ENCODE results near the gene CD99L2.
"Not testable (repeated sequence)": the region's sequence is repeated elsewhere in the genome, so short reads cannot be mapped to it uniquely, and the experiment has no call there.

- TF ChIP-seq ZC3H10 (CRISPR knock-in tag; IDR thresholded peaks at IDR 0.05); CREB5 (CRISPR knock-in tag; IDR thresholded peaks at IDR 0.05; ENCODE audit: low read depth); POU6F1 (CRISPR knock-in tag; IDR thresholded peaks at IDR 0.05; ENCODE audit: borderline replicate concordance, low read depth); RARB (CRISPR knock-in tag; IDR thresholded peaks at IDR 0.05); ISL1 (CRISPR knock-in tag; IDR thresholded peaks at IDR 0.05); PATZ1 (CRISPR knock-in tag; IDR thresholded peaks at IDR 0.05; ENCODE audit: borderline replicate concordance); ARNTL (CRISPR knock-in tag; IDR thresholded peaks at IDR 0.05; ENCODE audit: borderline replicate concordance, low read depth); ZFP3 (CRISPR knock-in tag; IDR thresholded peaks at IDR 0.05); TOX (CRISPR knock-in tag; IDR thresholded peaks at IDR 0.05; ENCODE audit: borderline replicate concordance); ZFP30 (CRISPR knock-in tag; IDR thresholded peaks at IDR 0.05); PPARA (CRISPR knock-in tag; IDR thresholded peaks at IDR 0.05; ENCODE audit: borderline replicate concordance); ZNF70 (CRISPR knock-in tag; IDR thresholded peaks at IDR 0.05); TSHZ2 (CRISPR knock-in tag; IDR thresholded peaks at IDR 0.05); TCF4 (CRISPR knock-in tag; IDR thresholded peaks at IDR 0.05; ENCODE audit: borderline replicate concordance): not testable (repeated sequence)
Observed at GRCh38 chrX:150875621-150876020, 22.8 kb downstream of the CD99L2 start.
